A549 (cell line): Measurements from ENCODE around the gene CYB5B. TPM values are rescaled to one million over a fixed set of nuclear protein-coding genes. Genes with fewer than 3 reads are reported as not detected.

Experiments used
- ATAC-seq, 2 experiments: fragments of 200-7000 bp in 1 of 2; fragments of >200 bp in 1 of 2; cut with Nextera tagmentation in 1 of 2; cut with Tn5 transposase in 1 of 2; 3 replicates each; pipeline versions ENCODE4 v1.8.0 to v1.9.1; 2018 to 2020; ENCODE audit warnings: mild to moderate bottlenecking in 1 of 2, moderate library complexity in 1 of 2
- CTCF ChIA-PET: fragments of 300-600 bp; sonication (Branson Sonifier 250); formaldehyde crosslinking; extraction: SDS; loops from one replicate; lab custom pipeline; 2021; ENCODE audit warnings: antibody characterized with exemption, inconsistent platforms; lab: Yijun Ruan, JAX
- POLR2A ChIA-PET: fragments of 350-600 bp; formaldehyde crosslinking; extraction: SDS; loops from one replicate; lab custom pipeline; 2021; ENCODE audit warnings: antibody characterized with exemption, inconsistent platforms; lab: Yijun Ruan, JAX
- DNase-seq, 2 experiments: peaks; one replicate each; pipeline versions ENCODE4 v3.0.0 to v3.0.0-alpha.2; 2011 to 2016; ENCODE audit warnings: low read depth in 1 of 2, low spot score in 1 of 2
- FAIRE-seq: peaks from 2 replicates; lab custom pipeline; 2011; peaks lifted over from hg19 to GRCh38; lab: Jason Lieb, UNC
- H3K27ac ChIP-seq, 2 experiments: fragments of >200 bp; sonication (Bioruptor Twin); formaldehyde crosslinking; 3 replicates each; pipeline ENCODE4 v1.5.1; 2016 to 2017
- H3K4me1 ChIP-seq: fragments of >200 bp; sonication (Bioruptor Twin); formaldehyde crosslinking; 3 replicates; pipeline ENCODE4 v1.6.1; 2016
- H3K4me2 ChIP-seq: fragments of >200 bp; sonication (Bioruptor Twin); formaldehyde crosslinking; 3 replicates; pipeline ENCODE4 v1.6.1; 2016
- H3K4me3 ChIP-seq: fragments of >200 bp; sonication (Bioruptor Twin); formaldehyde crosslinking; 3 replicates; pipeline ENCODE4 v1.5.1; 2016
- H3K9me3 ChIP-seq: fragments of >200 bp; sonication (Bioruptor Twin); formaldehyde crosslinking; 3 replicates; pipeline ENCODE4 v1.6.1; 2016
- CBX2 ChIP-seq: fragments of 200-600 bp; sonication (generic); IDR thresholded peaks from 2 replicates; pipeline ENCODE4 v1.6.1; 2016; ENCODE audit warnings: low read depth, mild to moderate bottlenecking, borderline replicate concordance
- CHD2 ChIP-seq: fragments of 150-350 bp; IDR thresholded peaks from 2 replicates; pipeline ENCODE4 v1.6.1; 2014; ENCODE audit warnings: low read length; ENCODE audit not compliant: partially characterized antibody
- EHF ChIP-seq: fragments of 250-450 bp; sonication (Bioruptor Pico); IDR thresholded peaks from 2 replicates; pipeline ENCODE4 v1.5.0; 2020; ENCODE audit warnings: mild to moderate bottlenecking
- ELK1 ChIP-seq: fragments of 150-350 bp; IDR thresholded peaks from 2 replicates; pipeline ENCODE4 v1.6.1; 2014; ENCODE audit warnings: low read depth, mild to moderate bottlenecking, low read length
- FOSL2 ChIP-seq, 2 experiments: fragments of 450-650 bp in 1 of 2; fragments of >200 bp in 1 of 2; sonication (Bioruptor Twin) in 1 of 2; formaldehyde crosslinking; IDR thresholded peaks; 2 replicates each; pipeline versions ENCODE4 v1.5.0 to v1.6.1; 2016 to 2020; ENCODE audit warnings: mild to moderate bottlenecking in 1 of 2, moderate library complexity in 1 of 2
- GATA3 ChIP-seq: IDR thresholded peaks from 2 replicates; pipeline ENCODE4 v1.6.1; 2012; ENCODE audit warnings: borderline replicate concordance
- HMGXB4 ChIP-seq: fragments of 250-450 bp; sonication (Bioruptor Pico); IDR thresholded peaks from 2 replicates; pipeline ENCODE4 v1.5.0; 2021; ENCODE audit warnings: mild to moderate bottlenecking, moderate library complexity, borderline replicate concordance
- HOXA7 ChIP-seq: fragments of 250-450 bp; sonication (Bioruptor Pico); IDR thresholded peaks from 2 replicates; pipeline ENCODE4 v1.5.0; 2020; ENCODE audit warnings: mild to moderate bottlenecking, moderate library complexity
- HOXB13 ChIP-seq: fragments of 250-450 bp; sonication (Bioruptor Pico); IDR thresholded peaks from 2 replicates; pipeline ENCODE4 v1.5.0; 2020; ENCODE audit warnings: low read depth, mild to moderate bottlenecking, moderate library complexity
- KDM1A ChIP-seq: fragments of 200-600 bp; sonication (generic); IDR thresholded peaks from 2 replicates; pipeline ENCODE4 v1.6.1; 2016; ENCODE audit warnings: low read depth, mild to moderate bottlenecking
- NPAS2 ChIP-seq: fragments of 250-450 bp; sonication (Bioruptor Pico); IDR thresholded peaks from 2 replicates; pipeline ENCODE4 v1.8.0; 2022; ENCODE audit warnings: mild to moderate bottlenecking, moderate library complexity, borderline replicate concordance
- PHF8 ChIP-seq: fragments of 200-600 bp; sonication (generic); IDR thresholded peaks from 2 replicates; pipeline ENCODE4 v1.6.1; 2016; ENCODE audit warnings: low read depth, mild to moderate bottlenecking, antibody characterized with exemption, moderate library complexity, borderline replicate concordance
- RCOR1 ChIP-seq: fragments of 150-350 bp; IDR thresholded peaks from 2 replicates; pipeline ENCODE4 v1.6.1; 2014; ENCODE audit warnings: antibody characterized with exemption, low read length, low read depth
- SMC3 ChIP-seq: fragments of >200 bp; sonication (Bioruptor Twin); formaldehyde crosslinking; IDR thresholded peaks from 3 replicates; pipeline ENCODE4 v1.6.1; 2018; ENCODE audit warnings: inconsistent platforms
- ZC3H11A ChIP-seq: fragments of 450-650 bp; IDR thresholded peaks from 2 replicates; pipeline ENCODE4 v1.6.1; 2014; ENCODE audit warnings: antibody characterized with exemption, mild to moderate bottlenecking
- ZFP36 ChIP-seq: fragments of 450-650 bp; IDR thresholded peaks from 2 replicates; pipeline ENCODE4 v1.6.1; 2014; ENCODE audit warnings: borderline replicate concordance; ENCODE audit not compliant: partially characterized antibody
- ZNF302 ChIP-seq: fragments of 250-450 bp; sonication (Bioruptor Pico); IDR thresholded peaks from 2 replicates; pipeline ENCODE4 v1.9.0; 2021; ENCODE audit warnings: inconsistent platforms, mild to moderate bottlenecking, moderate library complexity
- WGBS: methylation state at CpG from one replicate; pipeline ENCODE4 v1.1.6; 2017; ENCODE audit errors: missing lambda C conversion rate; 5-methylcytosine and 5-hydroxymethylcytosine counted together
- polyA plus RNA-seq, 4 experiments: library from polyadenylated mRNA; depleted of rRNA in 3 of 4; stranded (reverse); fragments of >200 nt; fragmentation: RNase III in 1 of 4; extraction: RNeasy Plus Mini Kit Qiagen cat#74134 plus additional on column Dnase treatment in 1 of 4; gene quantifications; 2 replicates in 3 of 4; 3 replicates in 1 of 4; pipeline ENCODE4 v1.2.3, GENCODE V29; 2011 to 2017
- TF ChIP-seq, protein P1 (sequence below): fragments of 450-650 bp; IDR thresholded peaks from 2 replicates; pipeline ENCODE4 v1.6.1; 2014; ENCODE audit warnings: antibody characterized with exemption
- TF ChIP-seq, protein P2 (sequence below): fragments of 200-600 bp; sonication (generic); IDR thresholded peaks from 2 replicates; pipeline ENCODE4 v1.6.1; 2016; ENCODE audit warnings: antibody characterized with exemption, mild to moderate bottlenecking, moderate library complexity

The CYB5B gene
- polyA plus RNA-seq, 2 of the 4 experiments (the other 2 are of a cell fraction) = 248 to 477 TPM

DNA sequence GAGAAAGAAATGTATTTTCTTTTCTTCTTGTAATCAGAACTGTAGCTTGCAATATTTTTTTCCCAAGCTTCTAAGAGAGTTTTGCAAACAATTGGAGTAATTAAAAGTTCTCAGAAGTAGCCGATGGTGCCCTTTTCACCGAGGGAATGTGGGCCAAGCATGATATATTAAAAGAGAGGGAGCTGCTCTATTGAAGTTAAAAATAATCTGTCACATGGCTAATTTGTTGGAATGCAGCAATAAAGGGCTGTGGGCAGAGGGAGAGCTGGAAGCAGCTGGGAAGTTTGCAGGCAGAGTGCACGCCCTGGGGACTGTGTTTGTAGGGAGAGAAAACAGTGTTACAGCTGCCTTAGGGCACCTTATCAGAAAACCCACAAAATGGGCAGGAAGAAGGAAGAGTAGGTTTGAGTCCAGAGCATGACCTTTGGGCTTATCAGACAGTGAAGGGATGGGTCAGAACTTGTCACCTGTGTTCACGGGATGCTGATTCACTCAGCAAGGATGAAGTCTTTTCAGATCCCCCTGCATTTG is 20.1 kb upstream of the CYB5B start (continued):
- TF ChIP-seq, protein P1, sequence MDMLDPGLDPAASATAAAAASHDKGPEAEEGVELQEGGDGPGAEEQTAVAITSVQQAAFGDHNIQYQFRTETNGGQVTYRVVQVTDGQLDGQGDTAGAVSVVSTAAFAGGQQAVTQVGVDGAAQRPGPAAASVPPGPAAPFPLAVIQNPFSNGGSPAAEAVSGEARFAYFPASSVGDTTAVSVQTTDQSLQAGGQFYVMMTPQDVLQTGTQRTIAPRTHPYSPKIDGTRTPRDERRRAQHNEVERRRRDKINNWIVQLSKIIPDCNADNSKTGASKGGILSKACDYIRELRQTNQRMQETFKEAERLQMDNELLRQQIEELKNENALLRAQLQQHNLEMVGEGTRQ = 0 out of 2 replicates have a peak, but pooled peaks have one; percentile 36
- TF ChIP-seq PHF8 (no peak), SMC3 (peak; percentile 47; the same call in 2 of the 3 replicates), NPAS2 (CRISPR knock-in tag) (no peak), HMGXB4 (CRISPR knock-in tag) (no peak), CBX2 (no peak), GATA3 (peak; percentile 85), EHF (CRISPR knock-in tag) (peak; percentile 70; the same call in 1 of the 2 replicates), ZFP36 (no peak), FOSL2 (IDR thresholded peaks at IDR 0.05) (peak; percentile 45; the same call in 1 of the 2 replicates), FOSL2 (CRISPR knock-in tag; IDR thresholded peaks at IDR 0.05) (peak; percentile 62), ZNF302 (CRISPR knock-in tag) (peak; percentile 45; the same call in 1 of the 2 replicates), ZC3H11A (no peak)
- TF ChIP-seq, protein P2, sequence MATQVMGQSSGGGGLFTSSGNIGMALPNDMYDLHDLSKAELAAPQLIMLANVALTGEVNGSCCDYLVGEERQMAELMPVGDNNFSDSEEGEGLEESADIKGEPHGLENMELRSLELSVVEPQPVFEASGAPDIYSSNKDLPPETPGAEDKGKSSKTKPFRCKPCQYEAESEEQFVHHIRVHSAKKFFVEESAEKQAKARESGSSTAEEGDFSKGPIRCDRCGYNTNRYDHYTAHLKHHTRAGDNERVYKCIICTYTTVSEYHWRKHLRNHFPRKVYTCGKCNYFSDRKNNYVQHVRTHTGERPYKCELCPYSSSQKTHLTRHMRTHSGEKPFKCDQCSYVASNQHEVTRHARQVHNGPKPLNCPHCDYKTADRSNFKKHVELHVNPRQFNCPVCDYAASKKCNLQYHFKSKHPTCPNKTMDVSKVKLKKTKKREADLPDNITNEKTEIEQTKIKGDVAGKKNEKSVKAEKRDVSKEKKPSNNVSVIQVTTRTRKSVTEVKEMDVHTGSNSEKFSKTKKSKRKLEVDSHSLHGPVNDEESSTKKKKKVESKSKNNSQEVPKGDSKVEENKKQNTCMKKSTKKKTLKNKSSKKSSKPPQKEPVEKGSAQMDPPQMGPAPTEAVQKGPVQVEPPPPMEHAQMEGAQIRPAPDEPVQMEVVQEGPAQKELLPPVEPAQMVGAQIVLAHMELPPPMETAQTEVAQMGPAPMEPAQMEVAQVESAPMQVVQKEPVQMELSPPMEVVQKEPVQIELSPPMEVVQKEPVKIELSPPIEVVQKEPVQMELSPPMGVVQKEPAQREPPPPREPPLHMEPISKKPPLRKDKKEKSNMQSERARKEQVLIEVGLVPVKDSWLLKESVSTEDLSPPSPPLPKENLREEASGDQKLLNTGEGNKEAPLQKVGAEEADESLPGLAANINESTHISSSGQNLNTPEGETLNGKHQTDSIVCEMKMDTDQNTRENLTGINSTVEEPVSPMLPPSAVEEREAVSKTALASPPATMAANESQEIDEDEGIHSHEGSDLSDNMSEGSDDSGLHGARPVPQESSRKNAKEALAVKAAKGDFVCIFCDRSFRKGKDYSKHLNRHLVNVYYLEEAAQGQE = no peak

DNA sequence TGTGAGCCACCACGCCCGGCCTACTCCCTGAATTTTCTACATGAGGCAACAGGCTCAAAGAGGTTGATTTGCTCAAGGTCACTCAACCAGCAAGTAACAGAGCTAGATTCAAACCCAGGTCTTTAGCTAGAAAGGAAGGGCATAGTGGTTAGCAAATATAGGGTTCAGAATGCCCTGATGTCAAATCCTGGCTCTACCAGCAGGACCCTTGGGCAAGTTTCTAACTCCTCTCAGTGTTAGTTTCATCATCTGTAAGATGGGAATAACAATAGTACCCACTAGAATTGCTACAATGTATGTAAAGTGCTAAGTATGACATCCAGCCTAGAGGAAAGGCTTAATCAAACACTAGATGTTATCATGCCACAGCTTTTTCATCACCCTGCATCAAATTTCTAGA is 19.1 kb upstream of the CYB5B start:
- CTCF ChIA-PET = interaction anchor here (0.6 to 2.8 kb wide), 5 partner anchors 9 to 454 kb away, joined by 3 to 14 read pairs (median 3); no protein-coding TSS in a partner anchor

More for the DNA sequence above, 19.1 kb upstream of the CYB5B start:
- ATAC-seq (no peak), DNase-seq (no peak), FAIRE-seq (no peak)
- WGBS = 79% methylated on average over 2 of the region's 2 CpGs
- Histone ChIP-seq H3K4me1 (peaks cover 77% of the 10 kb centered on the region), H3K4me2 (peak overlapping the region; percentile 61), H3K9me3 (0 out of 3 replicates have a peak, but pooled peaks cover 3% of the 10 kb centered on the region), H3K4me3 (no peak overlapping the region), H3K27ac (peak overlapping the region; percentile 84 to 89)
- POLR2A ChIA-PET = no interaction called here
- TF ChIP-seq HOXA7 (CRISPR knock-in tag) = no peak
- TF ChIP-seq KDM1A = peak; percentile 69; the same call in 1 of the 2 replicates
- TF ChIP-seq RCOR1 = no peak
- no peak for TF ChIP-seq GATA3
- TF ChIP-seq CHD2 = no peak
- TF ChIP-seq ZNF302 (CRISPR knock-in tag) = no peak
- TF ChIP-seq HOXB13 (CRISPR knock-in tag) = no peak
- TF ChIP-seq ELK1 = no peak
- no peak for TF ChIP-seq EHF (CRISPR knock-in tag)
